HCT116 (cell line): ENCODE results near the gene C1orf50. TPM values are rescaled to one million over a fixed set of nuclear protein-coding genes. Genes with fewer than 3 reads are reported as not detected.
A peak's percentile ranks its signal among the peaks of the same experiment; 100 is the strongest.

ENCODE experiments used
- ATAC-seq: fragments of 200-7000 bp; cut with Tn5 transposase; 2 replicates; pipeline ENCODE4 v1.9.1; 2020; ENCODE audit warnings: mild to moderate bottlenecking, moderate library complexity
- BruUV-seq: library from RNA; stranded (reverse); fragments of 400-500 nt; replicated peaks from 2 replicates; lab custom pipeline; 2021; lab: Mats Ljungman, UMichigan
- CTCF ChIA-PET: fragments of 300-600 bp; sonication (Branson Sonifier 250); formaldehyde crosslinking; loops from one replicate; lab custom pipeline; 2021; ENCODE audit warnings: antibody characterized with exemption; lab: Charles Lee
- POLR2A ChIA-PET: fragments of 300-600, 350-600 bp; sonication (Branson Sonifier 250); formaldehyde crosslinking; loops from one replicate; lab custom pipeline; 2021; ENCODE audit warnings: antibody characterized with exemption; lab: Charles Lee
- RAD21 ChIA-PET, 2 experiments: fragments of 300-600 bp; sonication (Branson Sonifier 250); formaldehyde crosslinking; loops; one replicate each; lab custom pipeline; 2023; ENCODE audit warnings: low total read pairs in 2 of 2; ENCODE audit not compliant: uncharacterized antibody in 2 of 2, unreplicated experiment in 2 of 2, low non-redundant PET in 1 of 2; lab: Charles Lee
- DNase-seq: peaks from one replicate; pipeline ENCODE4 v3.0.0-alpha.2; 2010; ENCODE audit warnings: low read depth, low spot score
- H2AFZ ChIP-seq: fragments of 200-600 bp; shearing (Covaris generic), sonication (generic); 2 replicates; pipeline ENCODE4 v1.6.1; 2017; ENCODE audit warnings: low read depth, mixed run types, mixed read lengths, antibody characterized with exemption, low read length; ENCODE audit not compliant: poor library complexity, severe bottlenecking
- H3K27ac ChIP-seq: 2 replicates; pipeline ENCODE4 v1.5.1; 2012; ENCODE audit warnings: low read depth, low read length
- H3K27me3 ChIP-seq: fragments of 200-600 bp; sonication (generic); 2 replicates; pipeline ENCODE4 v1.6.1; 2016; ENCODE audit warnings: mixed run types, low read length, mixed read lengths; ENCODE audit not compliant: insufficient read depth
- H3K36me3 ChIP-seq, 2 experiments: fragments of 200-500 bp in 1 of 2; fragments of 200-600 bp in 1 of 2; sonication (Bioruptor generic) in 1 of 2; sonication (generic) in 1 of 2; 2 replicates each; pipeline versions ENCODE4 v1.5.1 to v1.6.1; 2014 to 2016; ENCODE audit warnings: low read length in 2 of 2, inconsistent platforms in 1 of 2, mixed read lengths in 1 of 2, mixed run types in 1 of 2; ENCODE audit not compliant: insufficient read depth in 2 of 2, control insufficient read depth in 1 of 2
- H3K4me1 ChIP-seq, 2 experiments: fragments of 200-600 bp in 1 of 2; sonication (generic) in 1 of 2; 2 replicates each; pipeline versions ENCODE4 v1.5.1 to v1.6.1; 2012 to 2017; ENCODE audit warnings: low read length in 2 of 2, inconsistent platforms in 1 of 2, mild to moderate bottlenecking in 1 of 2, mixed read lengths in 1 of 2, mixed run types in 1 of 2, moderate library complexity in 1 of 2; ENCODE audit not compliant: insufficient read depth in 2 of 2, control insufficient read depth in 1 of 2
- H3K4me2 ChIP-seq: fragments of 200-600 bp; sonication (generic); 2 replicates; pipeline ENCODE4 v1.6.1; 2017; ENCODE audit warnings: mixed run types, low read length, mixed read lengths
- H3K4me3 ChIP-seq, 2 experiments: fragments of 200-600 bp in 1 of 2; sonication (generic) in 1 of 2; replicated peaks in 1 of 2; 2 replicates each; pipeline ENCODE4 v1.5.1; 2011 to 2016; ENCODE audit warnings: low read length in 2 of 2, control low read depth in 1 of 2, low read depth in 1 of 2, mild to moderate bottlenecking in 1 of 2, mixed read lengths in 1 of 2, mixed run types in 1 of 2
- H3K79me2 ChIP-seq: fragments of 200-600 bp; sonication (generic); 2 replicates; pipeline ENCODE4 v1.6.1; 2017; ENCODE audit warnings: mild to moderate bottlenecking, mixed run types, low read length, moderate library complexity, mixed read lengths; ENCODE audit not compliant: insufficient read depth
- H3K9ac ChIP-seq: fragments of 200-600 bp; sonication (generic); 2 replicates; pipeline ENCODE4 v1.6.1; 2016; ENCODE audit warnings: low read length, mixed read lengths
- H3K9me2 ChIP-seq: fragments of 200-600 bp; sonication (generic), shearing (Covaris generic); 2 replicates; pipeline ENCODE4 v1.6.1; 2017; ENCODE audit warnings: mixed run types, mild to moderate bottlenecking, moderate library complexity; ENCODE audit not compliant: insufficient read depth
- H3K9me3 ChIP-seq, 2 experiments: fragments of 200-500 bp in 1 of 2; fragments of 200-600 bp in 1 of 2; sonication (Bioruptor generic) in 1 of 2; sonication (generic) in 1 of 2; 2 replicates each; pipeline ENCODE4 v1.6.1; 2014 to 2017; ENCODE audit warnings: low read length in 2 of 2, mixed read lengths in 2 of 2, inconsistent platforms in 1 of 2, low read depth in 1 of 2, mild to moderate bottlenecking in 1 of 2, mixed run types in 1 of 2, moderate library complexity in 1 of 2; ENCODE audit not compliant: control insufficient read depth in 1 of 2, insufficient read depth in 1 of 2
- H4K20me1 ChIP-seq: fragments of 200-600 bp; sonication (generic), shearing (Covaris generic); 2 replicates; pipeline ENCODE4 v1.6.1; 2017; ENCODE audit warnings: mixed run types, mild to moderate bottlenecking, moderate library complexity; ENCODE audit not compliant: insufficient read depth
- EGR1 ChIP-seq: IDR thresholded peaks from 2 replicates; pipeline ENCODE4 v1.6.1; 2012; ENCODE audit warnings: low read depth
- FOSL1 ChIP-seq: IDR thresholded peaks from 2 replicates; pipeline ENCODE4 v1.6.1; 2012; ENCODE audit warnings: low read depth
- JUND ChIP-seq: IDR thresholded peaks from 2 replicates; pipeline ENCODE4 v1.6.1; 2012
- POLR2A ChIP-seq: IDR thresholded peaks from 2 replicates; pipeline ENCODE4 v1.7.0; 2011; ENCODE audit warnings: borderline replicate concordance; ENCODE audit not compliant: insufficient read depth, insufficient read length; ENCODE audit errors: extremely low read depth
- RAD21 ChIP-seq: IDR thresholded peaks from 2 replicates; pipeline ENCODE4 v1.6.1; 2012; ENCODE audit warnings: low read depth, mild to moderate bottlenecking
- SIN3A ChIP-seq: IDR thresholded peaks from 2 replicates; pipeline ENCODE4 v1.6.1; 2012; ENCODE audit warnings: low read depth
- ZBTB33 ChIP-seq: IDR thresholded peaks from 2 replicates; pipeline ENCODE4 v1.6.1; 2011; ENCODE audit warnings: mild to moderate bottlenecking, low read length, moderate library complexity; ENCODE audit not compliant: insufficient replicate concordance; ENCODE audit errors: extremely low read depth
- intact Hi-C: fragments of 100-400 bp; cut with micrococcal nuclease; formaldehyde crosslinking; loops from 2 replicates; pipeline ENCODE4 v1.10.0; 2022
- total RNA-seq: library from RNA; stranded (reverse); gene quantifications from one replicate; pipeline ENCODE4 v1.2.1, GENCODE V29; 2021; ENCODE audit not compliant: unreplicated experiment
- TF ChIP-seq, protein P1 (sequence below), 3 experiments: fragments of 200-600 bp in 1 of 3; sonication (generic) in 1 of 3; IDR thresholded peaks in 2 of 3; conservative IDR thresholded peaks in 1 of 3; 2 replicates each; pipeline ENCODE4 v1.5.1; 2012 to 2017; ENCODE audit warnings: low read depth in 2 of 3, low read length in 2 of 3, antibody characterized with exemption in 1 of 3, borderline replicate concordance in 1 of 3, control low read depth in 1 of 3, mild to moderate bottlenecking in 1 of 3, mixed read lengths in 1 of 3, mixed run types in 1 of 3, moderate library complexity in 1 of 3; ENCODE audit not compliant: insufficient read depth in 1 of 3

C1orf50 gene
- total RNA-seq, 1 experiment from 2014 or later: 5.8 TPM

GRCh38 chr1:42824481-42825035 is 57.5 kb downstream of the C1orf50 start:
- DNase-seq: no peak
- Histone ChIP-seq H3K4me3 (no peak overlapping the region), H3K27ac (no peak overlapping the region), H3K27me3 (no peaks in the 10 kb centered on the region), H3K4me2 (peak overlapping the region; percentile 55), H3K9me3 (no peaks in the 10 kb centered on the region), H3K9ac (peak overlapping the region; percentile 28), H3K36me3 (no peaks in the 10 kb centered on the region), H3K9me2 (no peaks in the 10 kb centered on the region), H4K20me1 (no peaks in the 10 kb centered on the region), H3K79me2 (no peaks in the 10 kb centered on the region), H2AFZ (no peak overlapping the region), H3K4me1 (peaks cover 20 to 33% of the 10 kb centered on the region in 2 experiments)
- no TSS peak for BruUV-seq
- RAD21 ChIA-PET: no interaction called here
- intact Hi-C loops: no loop called here
- CTCF ChIA-PET: interaction anchor here (1.3 kb wide), 1 partner anchor 249 kb away, joined by 3 read pairs; no protein-coding TSS in a partner anchor
- peak; percentile 65 for ATAC-seq
- POLR2A ChIA-PET: interaction anchor here (1.1 kb wide), 1 partner anchor 22 kb away, joined by 3 read pairs; the partner anchor contains the start of gene ZNF691
- TF ChIP-seq POLR2A (no peak), JUND (no peak), RAD21 (no peak), EGR1 (no peak), FOSL1 (no peak), ZBTB33 (no peak), SIN3A (no peak)
- TF ChIP-seq, protein P1, sequence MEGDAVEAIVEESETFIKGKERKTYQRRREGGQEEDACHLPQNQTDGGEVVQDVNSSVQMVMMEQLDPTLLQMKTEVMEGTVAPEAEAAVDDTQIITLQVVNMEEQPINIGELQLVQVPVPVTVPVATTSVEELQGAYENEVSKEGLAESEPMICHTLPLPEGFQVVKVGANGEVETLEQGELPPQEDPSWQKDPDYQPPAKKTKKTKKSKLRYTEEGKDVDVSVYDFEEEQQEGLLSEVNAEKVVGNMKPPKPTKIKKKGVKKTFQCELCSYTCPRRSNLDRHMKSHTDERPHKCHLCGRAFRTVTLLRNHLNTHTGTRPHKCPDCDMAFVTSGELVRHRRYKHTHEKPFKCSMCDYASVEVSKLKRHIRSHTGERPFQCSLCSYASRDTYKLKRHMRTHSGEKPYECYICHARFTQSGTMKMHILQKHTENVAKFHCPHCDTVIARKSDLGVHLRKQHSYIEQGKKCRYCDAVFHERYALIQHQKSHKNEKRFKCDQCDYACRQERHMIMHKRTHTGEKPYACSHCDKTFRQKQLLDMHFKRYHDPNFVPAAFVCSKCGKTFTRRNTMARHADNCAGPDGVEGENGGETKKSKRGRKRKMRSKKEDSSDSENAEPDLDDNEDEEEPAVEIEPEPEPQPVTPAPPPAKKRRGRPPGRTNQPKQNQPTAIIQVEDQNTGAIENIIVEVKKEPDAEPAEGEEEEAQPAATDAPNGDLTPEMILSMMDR (IDR thresholded peaks at IDR 0.05 in 2 of 3, conservative IDR thresholded peaks at IDR 0.05 in 1 of 3; ENCODE audit: borderline replicate concordance in 1 of 3, insufficient read depth in 1 of 3, low read depth in 2 of 3, low read length in 2 of 3): no peak
